Activated T-cell treated with anti-CD3 and anti-CD28 coated beads for 1 hour (primary cell): Measurements from ENCODE around the gene STXBP4.

Source experiments
- DNase-seq: peaks from one replicate; pipeline ENCODE4 v3.0.0-alpha.2; 2020; ENCODE audit warnings: low read depth

The STXBP4 gene

GRCh38 chr17:54968262-54968987 is at the start of gene STXBP4, which contains the start of gene COX11:
Gene STXBP4 (plus strand): TSS chr17:54968765. CDS start chr17:54986220, 17,455 bp downstream.
Gene COX11 (minus strand): TSS chr17:54968654. CDS start chr17:54968646, 8 bp downstream.
- peak; percentile 88 for DNase-seq

GRCh38 chr17:54919425-54919824 is 49.1 kb upstream of the STXBP4 start:
- DNase-seq, result no peak

GRCh38 chr17:54920819-54921218 is 47.7 kb upstream of the STXBP4 start:
- DNase-seq, result no peak

GRCh38 chr17:54924405-54924804 is 44.2 kb upstream of the STXBP4 start:
- no peak for DNase-seq

- no peak for DNase-seq
Measured at GRCh38 chr17:54927525-54927924, 41.0 kb upstream of the STXBP4 start.

- no peak for DNase-seq
Measured at GRCh38 chr17:54932711-54933110, 35.9 kb upstream of the STXBP4 start.

GRCh38 chr17:54933921-54934320 is 34.6 kb upstream of the STXBP4 start:
- no peak for DNase-seq

GRCh38 chr17:54935471-54935870 is 33.1 kb upstream of the STXBP4 start:
- DNase-seq, result no peak

GRCh38 chr17:54937018-54937417 is 31.5 kb upstream of the STXBP4 start:
- no peak for DNase-seq

GRCh38 chr17:54937426-54937825 is 31.1 kb upstream of the STXBP4 start:
- DNase-seq, result no peak

GRCh38 chr17:54941285-54941684 is 27.3 kb upstream of the STXBP4 start:
- no peak for DNase-seq

- DNase-seq, result no peak
Measured at GRCh38 chr17:54944796-54945195, 23.8 kb upstream of the STXBP4 start.

- no peak for DNase-seq
Measured at GRCh38 chr17:54945231-54945630, 23.3 kb upstream of the STXBP4 start.

GRCh38 chr17:54945671-54946070 is 22.9 kb upstream of the STXBP4 start:
- DNase-seq, result no peak

GRCh38 chr17:54947396-54947795 is 21.2 kb upstream of the STXBP4 start:
- no peak for DNase-seq

GRCh38 chr17:54948380-54948779 is 20.2 kb upstream of the STXBP4 start:
- DNase-seq, result no peak

- no peak for DNase-seq
Measured at GRCh38 chr17:54950116-54950515, 18.4 kb upstream of the STXBP4 start.

GRCh38 chr17:54951286-54951685 is 17.3 kb upstream of the STXBP4 start:
- DNase-seq, result no peak

GRCh38 chr17:54956791-54957190 is 11.8 kb upstream of the STXBP4 start:
- DNase-seq, result no peak

- no peak for DNase-seq
Measured at GRCh38 chr17:54967621-54968261, 824 bp upstream of the STXBP4 start.

- peak; percentile 20 for DNase-seq
Measured at GRCh38 chr17:54968988-54969332, 395 bp downstream of the STXBP4 start.

- no peak for DNase-seq
Measured at GRCh38 chr17:54969658-54970572, 1.4 kb downstream of the STXBP4 start.

GRCh38 chr17:54971147-54971546 is 2.6 kb downstream of the STXBP4 start:
- DNase-seq, result no peak
